ENCODE measurements around the gene RANBP10.

DNA sequence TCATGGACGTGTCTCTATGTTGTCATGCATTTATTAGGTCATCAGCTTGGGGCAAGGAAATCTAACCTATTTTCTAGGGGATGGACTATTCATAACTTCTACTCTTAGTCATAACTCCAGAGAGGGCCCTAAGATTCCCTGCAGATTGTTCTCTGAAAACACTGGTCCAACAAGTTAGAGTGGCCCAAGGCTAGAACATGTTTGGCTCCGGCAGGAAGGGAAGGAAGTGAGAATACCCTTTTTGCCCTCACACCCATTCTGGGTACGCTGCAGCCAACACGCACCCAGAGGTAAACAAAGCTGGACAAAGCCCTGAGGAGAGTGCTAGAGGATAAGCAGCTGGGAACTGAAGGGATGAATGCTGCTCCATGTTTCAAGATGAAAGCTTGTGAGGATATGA, 129.8 kb downstream of the RANBP10 start:
- no peak for TF ChIP-seq CTCF (IDR thresholded peaks at IDR 0.05; ENCODE audit: borderline replicate concordance, extremely low read depth, low read length, poor library complexity, severe bottlenecking)
- TF ChIP-seq EZH2 (IDR thresholded peaks at IDR 0.05; ENCODE audit: borderline replicate concordance, low read depth, low read length, severe bottlenecking): no peak
